GM19324 (cell line): ENCODE measurements around the gene RAP1A.
"Not testable (repeated sequence)": the region's sequence is repeated elsewhere in the genome, so short reads cannot be mapped to it uniquely, and the experiment has no call there.

ENCODE experiments used
- ATAC-seq: cut with Tn5 transposase; IDR thresholded peaks from one replicate; pipeline ENCODE4 v1.9.1; 2021; ENCODE audit warnings: mild to moderate bottlenecking, moderate library complexity; ENCODE audit not compliant: unreplicated experiment, low FRiP score

The RAP1A gene

GRCh38 chr1:111658622-111659021, 39.0 kb downstream of the RAP1A start:
- ATAC-seq, result no peak

DNA sequence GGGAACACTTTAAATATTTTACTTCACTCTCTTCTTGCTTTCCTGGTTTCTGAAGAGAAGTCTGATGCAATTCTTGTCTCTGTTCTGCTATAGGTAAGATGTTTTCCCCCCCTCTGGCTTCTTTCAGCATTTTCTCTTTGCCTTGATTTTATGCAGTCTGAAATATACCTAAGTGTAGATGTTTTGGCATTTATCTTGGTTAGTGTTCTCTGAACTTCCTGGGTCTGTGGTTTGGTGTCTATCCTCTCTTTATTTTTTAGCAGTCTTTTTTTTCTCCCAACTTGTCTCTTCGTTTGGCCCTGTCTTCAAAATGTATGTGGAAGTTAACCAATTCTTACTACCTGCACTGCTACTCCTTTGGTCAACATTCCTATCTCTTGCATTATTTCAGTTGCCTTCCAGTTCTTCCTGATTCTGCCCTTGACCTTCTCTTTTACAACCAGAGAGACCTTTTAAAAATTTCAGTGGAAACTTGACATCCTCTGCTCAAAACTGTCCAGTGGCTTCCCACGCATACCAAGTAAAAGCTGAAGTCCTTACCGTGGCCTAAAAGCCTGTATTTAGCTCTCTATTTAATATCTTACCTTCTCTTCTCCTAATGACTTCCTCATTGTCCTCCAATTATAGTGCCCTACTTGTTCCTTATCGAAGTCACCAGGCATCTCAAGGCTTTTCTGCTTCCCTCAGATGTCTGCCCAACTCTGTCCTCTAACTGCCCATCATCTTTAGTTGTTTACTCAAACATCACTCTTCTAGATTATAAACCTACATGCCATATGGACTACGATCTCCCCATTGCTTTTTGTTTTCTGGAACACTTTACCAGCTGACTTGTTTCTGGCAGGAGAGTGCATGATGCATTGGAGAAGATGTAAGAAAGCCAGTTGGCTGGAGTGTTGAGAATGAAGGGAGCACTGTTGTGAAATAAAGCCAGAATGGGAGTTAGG, 40.9 kb downstream of the RAP1A start:
- no peak for ATAC-seq

GRCh38 chr1:111664652-111665051, 45.1 kb downstream of the RAP1A start:
- no peak for ATAC-seq

DNA sequence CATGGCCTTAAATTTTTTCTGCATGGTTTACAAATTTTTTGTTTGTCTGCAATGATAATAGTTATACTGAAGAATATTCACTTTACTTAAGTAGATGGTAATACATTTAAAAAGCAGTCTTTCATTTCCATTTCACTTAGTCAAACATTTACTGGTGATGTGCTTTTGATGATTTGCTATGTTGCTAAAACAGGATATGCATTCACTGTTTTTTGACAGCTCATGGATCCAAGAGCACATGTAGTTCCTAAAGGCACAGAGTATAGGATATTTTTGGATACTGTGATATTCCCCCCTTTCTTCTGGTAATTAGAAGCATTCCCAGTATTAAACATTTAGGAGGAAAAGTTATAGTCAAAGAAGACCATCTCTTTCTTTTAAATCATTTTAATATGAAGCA, 45.9 kb downstream of the RAP1A start:
- no peak for ATAC-seq

GRCh38 chr1:111666828-111667227, 47.2 kb downstream of the RAP1A start:
- ATAC-seq, result no peak

DNA sequence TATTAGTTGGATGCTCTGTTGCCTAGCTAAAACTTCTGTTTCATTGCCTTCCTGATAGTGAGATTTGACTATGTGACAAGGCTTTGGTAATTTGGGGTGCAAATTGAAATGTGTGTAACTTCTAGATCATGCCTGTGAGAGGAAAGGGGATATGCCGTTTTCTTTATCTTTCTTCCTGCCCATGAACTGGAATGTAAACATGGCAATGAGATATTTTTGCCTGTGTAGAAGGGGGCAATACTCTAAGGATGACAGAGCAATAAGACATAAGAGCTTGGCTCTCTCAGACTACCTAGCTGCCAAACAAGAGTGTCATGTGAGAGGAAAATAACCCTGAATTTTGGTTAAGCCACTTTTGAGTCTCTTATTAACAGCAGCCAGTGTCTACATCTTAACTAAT, 49.7 kb downstream of the RAP1A start:
- ATAC-seq, result no peak

DNA sequence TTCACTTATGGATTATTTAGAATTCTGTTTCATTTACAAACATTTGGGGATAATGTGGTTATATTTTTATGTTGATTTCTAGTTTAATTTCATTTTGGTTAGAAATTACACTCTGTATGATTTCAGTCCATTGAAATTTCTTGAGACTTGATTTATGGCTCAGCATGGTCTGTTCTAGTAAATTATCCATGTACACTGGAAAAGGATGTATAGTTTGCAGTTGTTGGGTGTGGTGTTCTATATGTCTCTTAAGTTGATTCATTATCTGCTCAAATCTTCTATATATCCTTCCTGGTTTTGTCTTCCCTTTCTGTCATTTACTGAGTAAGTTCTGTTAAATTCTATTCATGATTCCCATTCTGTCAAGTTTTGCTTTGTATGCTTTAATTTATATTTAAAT, 52.3 kb downstream of the RAP1A start:
- no peak for ATAC-seq

DNA sequence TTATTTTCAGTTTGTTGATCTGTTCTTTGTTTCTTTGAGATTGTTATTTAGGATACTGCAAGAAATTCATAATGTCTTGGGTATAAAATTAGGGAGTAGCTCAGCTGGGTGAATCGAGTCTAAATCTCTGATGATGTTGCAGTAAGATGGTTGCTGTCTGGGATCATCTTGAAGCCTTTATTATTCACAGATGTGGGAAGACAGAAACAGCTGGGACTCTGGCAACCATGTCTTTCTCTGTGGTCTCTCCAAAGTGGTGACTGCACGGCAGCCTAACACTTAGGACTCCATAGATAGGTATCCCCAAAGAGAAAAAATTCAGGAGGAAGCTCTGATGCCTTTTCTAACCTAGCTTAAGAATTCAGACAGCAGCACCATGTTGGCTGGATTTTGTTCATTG, 52.7 kb downstream of the RAP1A start:
- no peak for ATAC-seq

- ATAC-seq, result no peak
These were observed 58.0 kb downstream of the RAP1A start for GRCh38 chr1:111677604-111678003.

DNA sequence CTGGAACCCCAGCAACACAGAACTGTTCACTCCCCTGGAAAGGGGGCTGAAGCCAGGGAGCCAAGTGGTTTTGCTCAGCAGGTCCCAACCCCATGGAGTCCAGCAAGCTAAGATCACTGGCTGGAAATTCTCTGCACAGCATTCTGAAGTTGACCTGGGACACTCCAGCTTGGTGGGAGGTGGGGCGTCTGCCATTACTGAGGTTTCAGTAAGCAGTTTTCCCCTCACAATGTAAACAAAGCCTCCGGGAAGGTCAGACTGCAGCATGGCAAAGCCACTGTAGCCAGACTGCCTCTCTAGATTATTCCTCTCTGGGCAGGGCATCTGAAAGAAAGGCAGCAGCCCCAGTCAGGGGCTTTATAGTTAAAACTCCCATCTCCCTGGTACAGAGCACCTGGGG, 60.0 kb downstream of the RAP1A start:
- ATAC-seq, result no peak

- not testable (repeated sequence) for ATAC-seq
These were observed 60.7 kb downstream of the RAP1A start for GRCh38 chr1:111680212-111680800.

DNA sequence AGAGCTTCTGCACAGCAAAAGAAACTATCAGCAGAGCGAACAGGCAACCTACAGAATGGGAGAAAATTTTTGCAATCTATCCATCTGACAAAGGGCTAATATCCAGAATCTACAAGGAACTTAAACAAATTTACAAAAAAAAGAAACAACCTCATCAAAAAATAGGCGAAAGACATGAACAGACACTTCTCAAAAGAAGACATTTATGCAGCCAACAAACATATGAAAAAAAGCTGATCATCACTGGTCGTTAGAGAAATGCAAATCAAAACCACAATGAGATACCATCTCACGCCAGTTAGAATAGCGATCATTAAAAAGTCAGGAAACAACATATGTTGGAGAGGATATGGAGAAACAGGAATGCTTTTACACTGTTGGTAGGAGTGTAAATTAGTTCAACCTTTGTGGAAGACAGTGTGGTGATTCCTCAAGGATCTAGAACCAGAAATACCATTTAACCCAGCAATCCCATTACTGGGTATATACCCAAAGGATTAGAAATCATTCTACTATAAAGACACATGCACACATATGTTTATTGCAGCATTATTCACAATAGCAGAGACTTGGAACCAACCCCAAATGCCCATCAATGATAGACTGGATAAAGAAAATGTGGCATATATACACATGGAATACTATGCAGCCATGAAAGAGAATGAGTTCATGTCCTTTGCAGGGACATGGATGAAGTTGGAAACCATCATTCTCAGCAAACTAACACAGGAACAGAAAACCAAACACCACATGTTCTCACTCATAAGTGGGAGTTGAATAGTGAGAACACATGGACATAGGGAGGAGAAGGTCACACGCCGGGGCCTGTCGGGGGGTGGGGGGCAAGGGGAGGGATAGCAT, 65.9 kb downstream of the RAP1A start:
- not testable (repeated sequence) for ATAC-seq

DNA sequence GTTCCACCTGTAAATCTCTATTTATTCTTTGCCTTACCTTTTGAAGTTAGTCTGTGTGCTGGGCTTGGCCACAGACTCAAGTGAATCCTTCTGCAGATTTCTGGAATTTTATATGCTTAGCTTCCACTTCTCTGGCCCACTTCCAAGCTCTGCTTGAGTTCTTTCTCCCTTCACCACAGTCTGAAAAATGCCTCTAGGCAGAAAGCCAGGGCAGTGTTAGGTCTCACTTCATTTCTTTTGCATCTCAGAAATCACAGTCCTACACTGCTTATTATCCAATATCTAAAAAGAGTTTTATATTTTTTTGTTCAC, 70.7 kb downstream of the RAP1A start:
- ATAC-seq, result no peak

DNA sequence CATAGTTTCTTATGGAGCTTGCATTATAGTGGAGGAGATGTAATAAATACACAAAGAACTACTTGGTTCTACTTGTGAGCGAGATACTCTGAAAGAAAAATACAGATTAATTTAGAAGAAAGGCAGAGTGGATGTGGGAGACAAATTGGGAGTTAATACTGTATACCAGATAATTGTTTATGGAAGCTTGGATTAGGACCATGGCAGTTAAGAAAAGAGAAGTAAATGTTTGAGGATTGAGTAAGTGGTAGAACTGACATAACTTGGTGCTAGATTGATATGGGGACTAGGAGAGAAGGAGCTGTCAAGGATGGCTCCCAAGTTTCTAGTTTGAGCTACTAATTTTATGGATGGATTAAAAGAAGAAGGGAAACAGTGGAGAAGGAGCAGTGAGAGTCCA, 72.3 kb downstream of the RAP1A start:
- no peak for ATAC-seq

DNA sequence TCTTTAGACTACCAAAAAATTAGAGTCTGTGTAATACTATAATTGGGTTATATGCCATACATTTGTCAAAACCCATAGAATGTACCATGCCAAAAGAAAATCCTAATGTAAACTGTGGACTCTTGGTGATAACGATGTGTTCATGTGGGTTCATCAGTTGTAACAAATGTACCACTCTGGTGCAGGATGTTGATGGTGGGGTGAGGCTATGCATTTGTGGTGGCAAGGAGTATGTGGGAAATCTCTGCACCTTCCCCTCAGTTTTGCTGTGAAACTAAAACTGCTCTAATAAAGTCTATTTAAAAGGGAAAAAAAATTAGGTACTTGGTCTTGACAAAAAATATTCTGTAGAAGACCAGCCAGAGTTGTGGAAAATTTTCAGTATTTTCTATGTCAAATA, 76.2 kb downstream of the RAP1A start:
- ATAC-seq, result no peak

DNA sequence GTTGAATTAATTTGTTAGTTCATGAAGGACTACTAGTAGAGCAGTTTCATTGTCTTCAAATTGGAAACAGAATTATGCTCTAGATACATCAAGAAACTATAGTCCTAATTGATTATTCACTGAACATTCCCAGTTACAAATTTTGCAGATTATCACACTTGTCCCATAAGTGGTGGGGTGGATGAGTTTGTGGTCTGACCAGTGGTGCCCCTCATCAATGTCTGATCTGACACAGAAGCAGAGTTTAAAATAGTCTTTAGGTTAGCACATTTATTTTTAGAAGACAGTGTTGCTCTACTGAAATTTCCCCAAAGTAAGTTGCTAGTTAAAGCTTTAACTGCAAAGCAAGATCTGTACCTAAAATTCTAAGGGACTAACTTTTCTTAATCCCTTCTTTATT, 76.7 kb downstream of the RAP1A start:
- ATAC-seq, result no peak

DNA sequence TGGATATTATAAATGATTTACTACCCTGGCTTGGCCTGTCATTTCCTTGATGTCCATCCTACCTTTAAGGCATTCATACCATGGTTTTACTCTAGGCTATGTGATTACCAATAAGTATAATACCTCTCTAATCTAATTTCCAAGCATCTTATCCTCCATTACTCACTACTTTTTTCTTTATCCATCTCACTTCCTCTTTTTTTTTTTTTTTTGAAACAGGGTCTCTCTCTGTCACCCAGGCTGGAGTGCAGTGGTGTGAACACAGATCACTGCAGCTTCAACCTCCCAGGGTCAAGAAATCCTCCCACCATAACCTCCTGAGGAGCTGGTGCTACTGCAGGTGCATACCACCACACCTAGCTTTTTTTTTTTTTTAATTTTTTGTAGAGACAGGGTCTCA, 79.7 kb downstream of the RAP1A start:
- ATAC-seq, result no peak

DNA sequence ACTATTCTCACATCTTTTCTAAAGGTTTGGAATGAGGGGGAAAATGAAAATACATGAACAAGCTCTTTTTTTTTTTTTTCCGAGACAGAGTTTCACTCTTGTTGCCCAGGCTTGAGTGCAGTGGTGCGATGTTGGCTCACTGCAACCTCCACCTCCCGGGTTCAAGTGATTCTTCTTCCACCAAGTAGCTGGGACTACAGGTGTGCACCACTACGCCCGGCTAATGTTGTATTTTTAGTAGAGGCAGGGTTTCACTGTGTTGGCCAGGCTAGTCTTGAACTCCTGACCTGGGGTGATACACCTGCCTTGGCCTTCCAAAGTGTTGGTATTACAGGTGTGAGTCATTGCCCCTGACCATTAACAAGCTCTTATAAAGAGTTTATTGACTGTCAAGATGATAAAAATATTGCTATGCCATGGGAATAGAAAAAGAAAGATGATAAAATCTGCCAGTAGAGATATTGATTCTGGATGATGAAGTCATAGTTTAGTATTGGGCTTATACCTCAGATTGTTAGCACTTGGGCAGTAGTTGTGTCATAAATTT, 83.0 kb downstream of the RAP1A start:
- ATAC-seq, result no peak

GRCh38 chr1:111704240-111704639, 84.7 kb downstream of the RAP1A start:
- ATAC-seq, result no peak

DNA sequence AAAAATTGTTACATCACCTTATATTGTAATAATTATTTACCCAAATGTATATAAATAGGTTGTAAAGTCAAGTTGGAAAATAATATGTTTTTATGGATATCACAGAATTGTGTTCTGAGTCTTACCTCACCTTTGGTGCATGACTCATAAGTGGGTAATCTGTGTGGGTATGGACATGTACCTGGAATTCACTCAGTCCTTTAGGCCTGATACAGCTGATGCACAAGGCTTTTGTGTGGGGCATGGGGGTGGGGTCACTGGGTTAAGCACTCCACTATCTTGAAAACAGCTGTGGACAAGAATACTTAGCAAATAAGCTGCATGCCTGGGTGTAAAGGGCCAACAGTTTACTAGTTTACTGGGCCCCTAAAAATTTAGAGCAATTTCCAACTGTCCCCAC, 85.2 kb downstream of the RAP1A start:
- no peak for ATAC-seq

DNA sequence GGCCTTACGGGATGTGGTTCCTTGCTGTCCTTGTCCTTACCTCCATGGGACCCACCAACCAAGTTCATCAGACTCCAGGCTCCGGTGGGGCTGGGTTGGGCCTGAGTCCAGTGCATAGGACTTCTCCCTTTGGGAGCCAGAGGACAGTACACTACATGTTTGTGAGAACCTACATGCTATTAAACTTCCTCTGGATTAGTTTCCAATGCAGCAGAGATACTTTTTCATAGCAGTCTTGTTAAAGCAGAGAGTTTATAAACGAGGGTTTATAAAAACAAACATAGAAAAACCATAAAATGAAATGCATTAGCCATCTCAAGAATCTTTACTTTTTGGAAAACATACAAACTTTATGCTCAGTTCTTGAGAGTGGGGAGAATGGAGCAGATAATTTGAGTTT, 86.3 kb downstream of the RAP1A start:
- ATAC-seq, result no peak
